ENCODE measurements around the gene RARG.
"Not testable (repeated sequence)": the region's sequence is repeated elsewhere in the genome, so short reads cannot be mapped to it uniquely, and the experiment has no call there.

RARG gene

GRCh38 chr12:53208435-53208834 is 23.6 kb downstream of the RARG start:
- DNase-seq = no peak

DNA sequence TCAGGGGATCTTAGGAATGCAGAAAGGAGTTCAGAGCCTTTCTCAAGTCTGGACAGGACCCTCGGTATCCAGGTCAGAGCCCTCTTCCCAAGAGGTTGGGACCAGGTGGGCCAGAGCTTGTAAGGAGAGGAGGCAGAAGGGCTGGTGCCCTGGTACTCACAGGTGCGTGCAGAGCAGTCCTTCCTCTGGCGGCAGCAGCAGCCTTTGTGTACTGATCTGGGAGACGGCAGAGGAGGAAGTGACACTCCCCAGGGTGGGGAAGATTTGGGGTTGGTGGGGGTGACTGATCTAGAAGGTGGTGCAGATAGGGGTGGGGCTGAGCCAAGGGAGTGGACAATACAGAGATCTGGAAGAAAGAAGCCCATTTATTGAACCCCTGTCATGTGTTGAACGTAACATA is 25.0 kb downstream of the RARG start, which contains the start of gene ITGB7:
TSS of gene ITGB7 (minus strand) at position 210 of the 400 bp plus-strand sequence. CDS start 6,808 bp downstream, outside the sequence.
- DNase-seq = no peak

- DNase-seq = no peak
Measured at GRCh38 chr12:53205747-53206419, 26.1 kb downstream of the RARG start.

- DNase-seq = no peak
Measured at GRCh38 chr12:53204351-53204750, 27.7 kb downstream of the RARG start.

DNA sequence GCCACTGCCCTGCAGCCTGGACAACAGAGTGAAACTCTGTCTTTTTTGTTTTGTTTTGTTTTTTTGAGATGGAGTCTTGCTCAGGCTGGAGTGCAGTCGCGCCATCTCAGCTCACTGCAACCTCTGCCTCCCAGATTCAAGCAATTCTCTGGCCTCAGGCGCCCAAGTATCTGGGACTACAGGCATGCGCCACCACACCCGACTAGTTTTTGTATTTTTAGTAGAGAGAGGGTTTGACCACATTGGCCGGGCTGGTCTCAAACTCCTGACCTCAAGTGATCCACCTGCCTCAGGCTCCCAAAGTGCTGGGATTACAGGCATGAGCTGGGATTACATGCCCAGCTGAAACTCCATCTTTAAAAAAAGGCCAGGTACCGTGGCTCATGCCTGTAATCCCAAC is 29.7 kb downstream of the RARG start:
- not testable (repeated sequence) for DNase-seq

DNA sequence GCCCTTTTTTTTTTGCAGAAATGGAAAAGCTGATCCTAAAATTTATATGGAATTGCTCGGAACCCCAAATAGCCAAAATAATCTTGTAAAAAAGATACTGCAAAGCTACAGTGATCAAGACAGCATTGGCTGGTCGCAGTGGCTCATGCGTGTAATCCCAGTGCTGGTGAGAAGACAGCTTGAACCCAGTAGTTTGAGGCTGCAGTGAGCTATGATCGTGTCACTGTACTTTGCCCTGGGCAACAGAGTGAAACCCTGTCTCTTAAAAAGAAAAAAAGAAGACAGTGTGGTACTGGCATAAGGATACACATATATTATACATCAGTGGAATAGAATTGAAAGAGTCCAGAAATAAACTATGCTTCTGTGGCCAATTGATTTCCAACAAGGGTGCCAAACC is 30.4 kb downstream of the RARG start:
- DNase-seq = no peak

GRCh38 chr12:53201177-53201541 is 30.9 kb downstream of the RARG start:
- DNase-seq = no peak

DNA sequence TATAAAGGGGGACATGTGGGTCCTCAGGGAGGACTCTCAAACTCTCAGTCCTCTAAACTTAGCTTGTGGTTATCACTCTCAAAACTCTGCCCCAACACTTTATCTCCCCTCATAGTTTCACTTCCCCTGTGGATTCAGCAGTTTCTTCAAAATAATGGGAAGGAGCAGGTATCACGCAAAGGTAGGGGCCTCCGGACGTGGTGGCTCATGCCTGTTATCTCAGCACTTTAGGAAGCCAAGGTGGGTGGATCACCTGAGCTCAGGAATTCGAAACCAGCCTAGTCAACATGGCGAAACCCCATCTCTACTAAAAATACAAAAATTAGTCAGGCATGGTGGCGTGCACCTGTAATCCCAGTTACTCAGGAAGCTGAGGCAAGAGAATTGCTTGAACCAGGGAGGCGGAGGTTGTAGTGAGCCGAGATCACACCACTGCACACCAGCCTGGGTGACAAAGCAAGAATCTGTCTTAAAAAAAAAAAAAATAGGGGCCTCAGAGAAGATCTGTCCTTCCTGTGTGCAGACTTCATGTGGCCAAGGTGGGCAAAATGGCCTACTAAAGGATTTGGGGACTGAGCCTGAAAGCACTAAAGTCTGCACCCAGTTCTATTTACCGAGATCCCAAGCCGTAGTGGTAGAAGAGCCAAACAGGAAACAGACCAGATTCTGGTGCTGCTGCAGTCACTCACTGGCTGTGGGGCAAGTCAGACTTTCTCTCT is 31.4 kb downstream of the RARG start:
- DNase-seq = no peak

DNA sequence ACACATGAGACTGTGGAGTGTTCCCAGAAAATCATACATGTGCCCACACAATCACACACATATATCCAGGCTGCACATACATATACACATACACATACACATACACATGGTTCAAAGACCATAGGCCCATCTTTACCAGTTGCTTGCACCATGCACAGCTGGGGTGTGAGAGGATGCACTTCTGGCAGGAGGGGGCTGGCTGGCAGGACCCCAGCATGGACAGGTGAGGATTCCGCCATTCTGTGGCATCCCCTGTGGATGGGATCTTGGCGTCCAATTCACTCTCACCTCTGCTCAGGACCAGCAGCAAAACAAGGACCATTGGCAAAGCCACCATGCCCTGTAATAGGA is 31.9 kb downstream of the RARG start:
- no peak for DNase-seq

GRCh38 chr12:53199700-53200099 is 32.3 kb downstream of the RARG start:
- DNase-seq = no peak

- no peak for DNase-seq
Measured at GRCh38 chr12:53198486-53199110, 33.4 kb downstream of the RARG start.

GRCh38 chr12:53197011-53197640 is 34.9 kb downstream of the RARG start:
- DNase-seq = no peak

DNA sequence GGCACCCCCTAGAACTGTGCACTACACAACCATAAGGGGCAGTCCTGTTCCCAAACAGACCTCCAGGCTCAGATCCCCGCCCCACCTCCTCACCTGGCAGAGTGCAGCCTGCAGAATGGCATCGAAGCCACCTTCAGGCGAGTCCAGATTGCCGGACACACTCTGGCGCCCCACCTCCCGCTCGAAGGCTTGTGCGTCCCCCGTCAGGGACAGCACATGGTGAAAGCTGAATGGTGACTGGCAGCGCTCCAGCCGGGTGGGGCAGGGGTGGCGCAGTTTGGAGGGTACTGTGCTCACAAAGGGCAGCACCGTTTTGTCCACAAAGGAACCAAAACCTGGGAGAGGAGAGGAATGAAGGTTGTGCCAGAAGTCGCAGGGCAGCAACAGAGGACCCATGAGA is 35.5 kb downstream of the RARG start:
- no peak for DNase-seq

GRCh38 chr12:53195516-53196420 is 36.2 kb downstream of the RARG start:
- no peak for DNase-seq

GRCh38 chr12:53194973-53195372 is 37.0 kb downstream of the RARG start:
- DNase-seq = no peak

DNA sequence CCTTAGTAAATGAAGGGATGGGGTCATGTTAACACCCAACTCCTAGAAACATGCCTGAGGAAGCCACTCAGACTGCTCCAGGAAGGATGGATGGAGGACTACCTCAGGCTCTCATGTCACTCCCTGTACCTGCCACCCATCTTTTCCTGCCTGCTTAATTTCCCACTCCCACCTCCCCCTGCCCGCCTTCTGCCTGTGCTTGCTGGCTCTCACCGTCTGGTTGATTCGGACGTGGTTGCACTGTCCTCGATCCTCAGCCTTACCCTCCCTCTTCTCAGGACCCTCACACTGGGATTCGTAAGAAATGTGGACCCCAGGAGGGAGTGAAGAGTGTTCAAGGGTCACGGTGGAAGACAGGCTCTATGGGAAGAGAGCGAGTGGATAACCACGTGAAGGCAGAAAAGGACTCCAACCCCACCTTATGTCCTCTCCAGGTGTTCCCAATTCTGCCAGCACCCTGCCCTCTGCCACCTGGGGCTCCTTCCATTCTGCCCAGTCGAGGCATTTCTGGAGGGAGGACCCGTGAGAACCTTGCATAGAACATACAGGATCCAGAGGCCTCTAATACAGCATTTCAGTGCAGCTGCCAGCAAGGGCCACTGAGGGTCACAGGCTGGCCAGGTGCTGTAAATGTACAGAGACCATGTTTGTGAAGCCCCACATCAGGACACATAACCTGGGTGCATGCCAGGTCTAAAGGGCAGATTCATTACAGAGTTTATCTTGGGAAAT is 37.9 kb downstream of the RARG start:
- DNase-seq = no peak

DNA sequence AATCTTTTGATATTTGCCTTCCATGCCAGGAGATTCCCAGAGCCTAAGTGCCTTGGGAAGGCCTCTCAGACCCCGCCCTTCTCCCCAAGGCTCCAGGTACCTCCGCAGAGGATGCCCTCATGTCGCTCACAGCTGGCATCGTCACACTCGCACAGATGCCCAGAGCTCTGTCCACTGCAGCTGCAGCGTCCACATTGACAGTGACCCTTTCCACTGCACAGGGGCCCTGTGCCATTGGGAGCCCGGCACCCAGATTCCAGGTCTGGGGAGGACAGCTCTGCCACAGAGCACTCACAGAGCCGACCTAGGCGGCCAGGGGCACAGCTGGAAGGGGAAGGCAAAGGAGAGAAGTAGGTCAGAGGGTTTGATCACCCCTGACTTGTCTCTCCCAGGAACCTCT is 39.0 kb downstream of the RARG start:
- DNase-seq = no peak

GRCh38 chr12:53192531-53193021 is 39.4 kb downstream of the RARG start:
- DNase-seq = no peak

DNA sequence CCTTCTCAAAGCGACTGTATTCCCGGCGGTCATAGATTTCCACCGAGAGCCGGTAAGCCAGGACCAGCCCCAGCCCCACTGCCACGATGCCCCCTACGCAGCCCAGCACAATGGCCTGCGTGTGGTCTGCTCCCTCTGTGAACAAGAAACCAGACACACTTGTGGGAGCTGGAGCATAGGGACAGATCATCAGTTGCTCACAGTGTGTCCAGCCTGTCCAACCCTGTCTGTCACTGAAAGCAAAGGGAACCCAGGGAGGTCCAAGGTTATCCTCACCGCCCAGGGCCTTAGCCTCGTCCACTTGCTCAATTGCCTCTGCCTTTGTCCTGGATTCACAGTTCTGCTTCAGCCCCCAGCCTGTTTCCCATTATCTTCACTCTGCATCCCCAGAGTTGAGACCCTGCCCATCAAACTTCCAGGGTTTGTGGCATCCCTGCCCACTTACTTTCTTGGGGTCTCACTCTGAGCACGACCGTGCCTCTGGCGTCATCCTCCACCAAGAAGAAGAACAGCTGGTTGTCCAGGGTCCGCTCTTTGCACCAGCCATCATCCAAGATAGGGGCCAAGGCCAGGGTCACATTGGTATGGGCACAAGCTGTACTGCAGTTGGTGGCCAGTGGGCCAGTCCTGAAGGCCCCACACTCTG is 40.0 kb downstream of the RARG start:
- DNase-seq = no peak

GRCh38 chr12:53191096-53191884 is 40.7 kb downstream of the RARG start:
- DNase-seq = no peak

Data from NCI-H1417 treated with DMSO at 0.1 percent for 48 hours (cell line).